Testis (tissue), 2 donors: Measurements from ENCODE around the gene PITRM1.

Source experiments
- CTCF ChIP-seq, 3 experiments: fragments of 450-650 bp in 2 of 3; fragments of 200-600 bp in 1 of 3; sonication (generic) in 1 of 3; IDR thresholded peaks; one replicate each; pipeline ENCODE4 v1.5.1; 2016 to 2019; ENCODE audit warnings: antibody characterized with exemption in 3 of 3, mild to moderate bottlenecking in 2 of 3, moderate library complexity in 1 of 3
- POLR2A ChIP-seq: fragments of 450-650 bp; IDR thresholded peaks from one replicate; pipeline ENCODE4 v1.6.1; 2017; ENCODE audit warnings: antibody characterized with exemption, mild to moderate bottlenecking, moderate library complexity

DNA sequence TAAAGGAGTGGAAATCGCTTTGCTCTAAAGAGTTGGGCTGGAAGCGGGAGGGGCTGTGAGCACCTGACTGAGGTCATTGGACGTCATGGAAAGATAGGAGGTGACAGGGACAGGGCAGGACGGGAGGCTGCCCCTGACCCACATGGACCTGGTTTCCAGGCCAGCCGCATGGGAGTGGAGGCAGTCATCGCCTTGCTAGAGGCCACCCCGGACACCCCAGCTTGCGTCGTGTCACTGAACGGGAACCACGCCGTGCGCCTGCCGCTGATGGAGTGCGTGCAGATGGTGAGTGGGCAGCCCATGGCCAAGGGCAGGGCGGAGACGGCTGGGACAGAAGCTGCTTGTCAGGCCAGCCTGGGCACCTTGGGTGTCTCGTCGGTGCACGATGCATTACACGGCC is 63.4 kb downstream of the PITRM1 start:
- TF ChIP-seq CTCF (IDR thresholded peaks at IDR 0.05) (no peak), POLR2A (no peak)
